HCT116 (cell line): ENCODE results near the gene PCDH9. TPM values are rescaled to one million over a fixed set of nuclear protein-coding genes. Genes with fewer than 3 reads are reported as not detected.

Experiments
- ATAC-seq: fragments of 200-7000 bp; cut with Tn5 transposase; 2 replicates; pipeline ENCODE4 v1.9.1; 2020; ENCODE audit warnings: mild to moderate bottlenecking, moderate library complexity
- BruUV-seq: library from RNA; stranded (reverse); fragments of 400-500 nt; replicated peaks from 2 replicates; lab custom pipeline; 2021; lab: Mats Ljungman, UMichigan
- CTCF ChIA-PET: fragments of 300-600 bp; sonication (Branson Sonifier 250); formaldehyde crosslinking; loops from one replicate; lab custom pipeline; 2021; ENCODE audit warnings: antibody characterized with exemption; lab: Charles Lee
- POLR2A ChIA-PET: fragments of 300-600, 350-600 bp; sonication (Branson Sonifier 250); formaldehyde crosslinking; loops from one replicate; lab custom pipeline; 2021; ENCODE audit warnings: antibody characterized with exemption; lab: Charles Lee
- RAD21 ChIA-PET, 2 experiments: fragments of 300-600 bp; sonication (Branson Sonifier 250); formaldehyde crosslinking; loops; one replicate each; lab custom pipeline; 2023; ENCODE audit warnings: low total read pairs in 2 of 2; ENCODE audit not compliant: uncharacterized antibody in 2 of 2, unreplicated experiment in 2 of 2, low non-redundant PET in 1 of 2; lab: Charles Lee
- DNase-seq: peaks from one replicate; pipeline ENCODE4 v3.0.0-alpha.2; 2010; ENCODE audit warnings: low read depth, low spot score
- H2AFZ ChIP-seq: fragments of 200-600 bp; shearing (Covaris generic), sonication (generic); 2 replicates; pipeline ENCODE4 v1.6.1; 2017; ENCODE audit warnings: low read depth, mixed run types, mixed read lengths, antibody characterized with exemption, low read length; ENCODE audit not compliant: poor library complexity, severe bottlenecking
- H3K27ac ChIP-seq: 2 replicates; pipeline ENCODE4 v1.5.1; 2012; ENCODE audit warnings: low read depth, low read length
- H3K27me3 ChIP-seq: fragments of 200-600 bp; sonication (generic); 2 replicates; pipeline ENCODE4 v1.6.1; 2016; ENCODE audit warnings: mixed run types, low read length, mixed read lengths; ENCODE audit not compliant: insufficient read depth
- H3K36me3 ChIP-seq, 2 experiments: fragments of 200-500 bp in 1 of 2; fragments of 200-600 bp in 1 of 2; sonication (Bioruptor generic) in 1 of 2; sonication (generic) in 1 of 2; 2 replicates each; pipeline versions ENCODE4 v1.5.1 to v1.6.1; 2014 to 2016; ENCODE audit warnings: low read length in 2 of 2, inconsistent platforms in 1 of 2, mixed read lengths in 1 of 2, mixed run types in 1 of 2; ENCODE audit not compliant: insufficient read depth in 2 of 2, control insufficient read depth in 1 of 2
- H3K4me1 ChIP-seq, 2 experiments: fragments of 200-600 bp in 1 of 2; sonication (generic) in 1 of 2; 2 replicates each; pipeline versions ENCODE4 v1.5.1 to v1.6.1; 2012 to 2017; ENCODE audit warnings: low read length in 2 of 2, inconsistent platforms in 1 of 2, mild to moderate bottlenecking in 1 of 2, mixed read lengths in 1 of 2, mixed run types in 1 of 2, moderate library complexity in 1 of 2; ENCODE audit not compliant: insufficient read depth in 2 of 2, control insufficient read depth in 1 of 2
- H3K4me2 ChIP-seq: fragments of 200-600 bp; sonication (generic); 2 replicates; pipeline ENCODE4 v1.6.1; 2017; ENCODE audit warnings: mixed run types, low read length, mixed read lengths
- H3K4me3 ChIP-seq, 2 experiments: fragments of 200-600 bp in 1 of 2; sonication (generic) in 1 of 2; replicated peaks in 1 of 2; 2 replicates each; pipeline ENCODE4 v1.5.1; 2011 to 2016; ENCODE audit warnings: low read length in 2 of 2, control low read depth in 1 of 2, low read depth in 1 of 2, mild to moderate bottlenecking in 1 of 2, mixed read lengths in 1 of 2, mixed run types in 1 of 2
- H3K79me2 ChIP-seq: fragments of 200-600 bp; sonication (generic); 2 replicates; pipeline ENCODE4 v1.6.1; 2017; ENCODE audit warnings: mild to moderate bottlenecking, mixed run types, low read length, moderate library complexity, mixed read lengths; ENCODE audit not compliant: insufficient read depth
- H3K9ac ChIP-seq: fragments of 200-600 bp; sonication (generic); 2 replicates; pipeline ENCODE4 v1.6.1; 2016; ENCODE audit warnings: low read length, mixed read lengths
- H3K9me2 ChIP-seq: fragments of 200-600 bp; sonication (generic), shearing (Covaris generic); 2 replicates; pipeline ENCODE4 v1.6.1; 2017; ENCODE audit warnings: mixed run types, mild to moderate bottlenecking, moderate library complexity; ENCODE audit not compliant: insufficient read depth
- H3K9me3 ChIP-seq, 2 experiments: fragments of 200-500 bp in 1 of 2; fragments of 200-600 bp in 1 of 2; sonication (Bioruptor generic) in 1 of 2; sonication (generic) in 1 of 2; 2 replicates each; pipeline ENCODE4 v1.6.1; 2014 to 2017; ENCODE audit warnings: low read length in 2 of 2, mixed read lengths in 2 of 2, inconsistent platforms in 1 of 2, low read depth in 1 of 2, mild to moderate bottlenecking in 1 of 2, mixed run types in 1 of 2, moderate library complexity in 1 of 2; ENCODE audit not compliant: control insufficient read depth in 1 of 2, insufficient read depth in 1 of 2
- H4K20me1 ChIP-seq: fragments of 200-600 bp; sonication (generic), shearing (Covaris generic); 2 replicates; pipeline ENCODE4 v1.6.1; 2017; ENCODE audit warnings: mixed run types, mild to moderate bottlenecking, moderate library complexity; ENCODE audit not compliant: insufficient read depth
- CBX3 ChIP-seq: IDR thresholded peaks from 2 replicates; pipeline ENCODE4 v1.6.1; 2012; ENCODE audit warnings: low read depth
- EGR1 ChIP-seq: IDR thresholded peaks from 2 replicates; pipeline ENCODE4 v1.6.1; 2012; ENCODE audit warnings: low read depth
- ELF1 ChIP-seq: IDR thresholded peaks from 2 replicates; pipeline ENCODE4 v1.6.1; 2012; ENCODE audit warnings: low read depth, borderline replicate concordance
- EZH2phosphoT487 ChIP-seq: fragments of 200-600 bp; IDR thresholded peaks from 2 replicates; pipeline ENCODE4 v1.6.1; 2018; ENCODE audit warnings: antibody characterized with exemption, borderline replicate concordance
- FOSL1 ChIP-seq: IDR thresholded peaks from 2 replicates; pipeline ENCODE4 v1.6.1; 2012; ENCODE audit warnings: low read depth
- JUND ChIP-seq: IDR thresholded peaks from 2 replicates; pipeline ENCODE4 v1.6.1; 2012
- SIN3A ChIP-seq: IDR thresholded peaks from 2 replicates; pipeline ENCODE4 v1.6.1; 2012; ENCODE audit warnings: low read depth
- TCF7L2 ChIP-seq: IDR thresholded peaks from 2 replicates; pipeline ENCODE4 v1.7.0; 2011; ENCODE audit warnings: borderline replicate concordance, inconsistent platforms; ENCODE audit not compliant: insufficient read depth, insufficient read length; ENCODE audit errors: extremely low read depth
- ZFX ChIP-seq: fragments of 450-650 bp; IDR thresholded peaks from 2 replicates; pipeline ENCODE4 v1.6.1; 2017
- ZNF274 ChIP-seq: fragments of 200-500 bp; sonication (Bioruptor generic); IDR thresholded peaks from 2 replicates; pipeline ENCODE4 v1.6.1; 2014; ENCODE audit warnings: mild to moderate bottlenecking, low read depth, low read length, inconsistent platforms
- intact Hi-C: fragments of 100-400 bp; cut with micrococcal nuclease; formaldehyde crosslinking; loops from 2 replicates; pipeline ENCODE4 v1.10.0; 2022
- total RNA-seq: library from RNA; stranded (reverse); gene quantifications from one replicate; pipeline ENCODE4 v1.2.1, GENCODE V29; 2021; ENCODE audit not compliant: unreplicated experiment
- TF ChIP-seq, protein P1 (sequence below): IDR thresholded peaks from 2 replicates; pipeline ENCODE4 v1.6.1; 2012
- TF ChIP-seq, protein P2 (sequence below), 3 experiments: fragments of 200-600 bp in 1 of 3; sonication (generic) in 1 of 3; IDR thresholded peaks in 2 of 3; conservative IDR thresholded peaks in 1 of 3; 2 replicates each; pipeline ENCODE4 v1.5.1; 2012 to 2017; ENCODE audit warnings: low read depth in 2 of 3, low read length in 2 of 3, antibody characterized with exemption in 1 of 3, borderline replicate concordance in 1 of 3, control low read depth in 1 of 3, mild to moderate bottlenecking in 1 of 3, mixed read lengths in 1 of 3, mixed run types in 1 of 3, moderate library complexity in 1 of 3; ENCODE audit not compliant: insufficient read depth in 1 of 3
- TF ChIP-seq, protein P3 (sequence below): IDR thresholded peaks from 2 replicates; pipeline ENCODE4 v1.6.1; 2011; ENCODE audit warnings: mild to moderate bottlenecking, low read length, moderate library complexity; ENCODE audit not compliant: insufficient replicate concordance; ENCODE audit errors: extremely low read depth

PCDH9 gene
- total RNA-seq, 1 experiment from 2014 or later: 0.02 TPM

DNA sequence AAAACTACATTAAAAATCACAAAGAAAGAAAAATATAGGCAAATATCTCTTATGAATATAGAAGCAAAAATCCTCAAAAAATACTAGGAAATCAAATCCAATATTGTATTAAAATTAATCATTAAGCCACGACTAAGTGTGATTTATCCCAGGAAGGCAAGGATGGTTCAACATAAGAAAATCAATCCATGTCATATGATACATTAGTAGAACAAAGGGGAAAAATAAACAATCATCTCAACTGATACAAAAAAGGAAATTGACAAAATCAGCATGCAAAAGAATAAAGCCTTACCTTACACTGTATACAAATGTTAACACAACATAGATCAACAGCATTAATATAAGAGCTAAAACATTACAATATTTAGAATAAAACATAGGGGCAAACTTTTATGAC is 933.3 kb downstream of the PCDH9 start:
- DNase-seq: no peak
- no peaks in the 10 kb centered on the region for H3K27me3 ChIP-seq
- H3K9me2 ChIP-seq: no peaks in the 10 kb centered on the region
- CTCF ChIA-PET: no interaction called here
- H4K20me1 ChIP-seq: no peaks in the 10 kb centered on the region
- H3K4me1 ChIP-seq: no peaks in the 10 kb centered on the region
- no peaks in the 10 kb centered on the region for H3K79me2 ChIP-seq
- BruUV-seq: no TSS peak
- H3K27ac ChIP-seq: no peak overlapping the region
- RAD21 ChIA-PET: no interaction called here
- peaks cover 0 to 6% of the 10 kb centered on the region in 2 experiments; a peak in 3 of 4 replicates for H3K9me3 ChIP-seq
- no peak overlapping the region for H3K9ac ChIP-seq
- intact Hi-C loops: no loop called here
- no peak overlapping the region for H2AFZ ChIP-seq
- TF ChIP-seq, protein P1, sequence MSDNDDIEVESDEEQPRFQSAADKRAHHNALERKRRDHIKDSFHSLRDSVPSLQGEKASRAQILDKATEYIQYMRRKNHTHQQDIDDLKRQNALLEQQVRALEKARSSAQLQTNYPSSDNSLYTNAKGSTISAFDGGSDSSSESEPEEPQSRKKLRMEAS: no peak
- TF ChIP-seq ZNF274 (no peak), EGR1 (no peak), SIN3A (no peak), CBX3 (no peak), ZFX (no peak)
- TF ChIP-seq, all 23 proteins: peak for 0
- no peaks in the 10 kb centered on the region for H3K36me3 ChIP-seq
- no peak overlapping the region for H3K4me2 ChIP-seq
- POLR2A ChIA-PET: no interaction called here
- H3K4me3 ChIP-seq: no peak overlapping the region
- ATAC-seq: no peak

DNA sequence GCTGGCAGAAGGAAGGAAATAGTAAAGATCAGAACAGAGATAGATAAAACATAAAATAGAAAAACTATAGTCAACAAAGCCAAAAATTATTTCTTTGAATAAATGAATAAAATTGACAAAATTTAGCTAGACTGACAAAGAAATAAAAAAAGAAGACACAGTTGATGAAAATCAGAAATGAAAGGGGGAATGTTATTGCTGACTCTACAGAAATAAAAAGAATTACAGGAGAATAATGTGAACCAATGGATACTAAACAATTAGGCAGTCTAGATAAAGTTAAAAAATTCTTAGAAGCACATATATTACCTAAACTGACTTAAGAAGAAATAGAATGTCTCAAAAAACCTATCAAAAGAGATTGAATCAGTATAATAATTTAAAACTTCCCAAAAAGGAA is 933.8 kb downstream of the PCDH9 start:
- no peak overlapping the region for H3K9ac ChIP-seq
- no peaks in the 10 kb centered on the region for H3K36me3 ChIP-seq
- intact Hi-C loops: no loop called here
- DNase-seq (no peak), ATAC-seq (no peak)
- H4K20me1 ChIP-seq: no peaks in the 10 kb centered on the region
- H3K4me1 ChIP-seq: no peaks in the 10 kb centered on the region
- CTCF ChIA-PET: no interaction called here
- H3K4me3 ChIP-seq: no peak overlapping the region
- H3K27ac ChIP-seq: no peak overlapping the region
- RAD21 ChIA-PET: no interaction called here
- H3K79me2 ChIP-seq: no peaks in the 10 kb centered on the region
- TF ChIP-seq EZH2phosphoT487 (no peak), ZFX (no peak), FOSL1 (no peak), TCF7L2 (no peak), JUND (no peak), ELF1 (no peak)
- TF ChIP-seq, protein P2, sequence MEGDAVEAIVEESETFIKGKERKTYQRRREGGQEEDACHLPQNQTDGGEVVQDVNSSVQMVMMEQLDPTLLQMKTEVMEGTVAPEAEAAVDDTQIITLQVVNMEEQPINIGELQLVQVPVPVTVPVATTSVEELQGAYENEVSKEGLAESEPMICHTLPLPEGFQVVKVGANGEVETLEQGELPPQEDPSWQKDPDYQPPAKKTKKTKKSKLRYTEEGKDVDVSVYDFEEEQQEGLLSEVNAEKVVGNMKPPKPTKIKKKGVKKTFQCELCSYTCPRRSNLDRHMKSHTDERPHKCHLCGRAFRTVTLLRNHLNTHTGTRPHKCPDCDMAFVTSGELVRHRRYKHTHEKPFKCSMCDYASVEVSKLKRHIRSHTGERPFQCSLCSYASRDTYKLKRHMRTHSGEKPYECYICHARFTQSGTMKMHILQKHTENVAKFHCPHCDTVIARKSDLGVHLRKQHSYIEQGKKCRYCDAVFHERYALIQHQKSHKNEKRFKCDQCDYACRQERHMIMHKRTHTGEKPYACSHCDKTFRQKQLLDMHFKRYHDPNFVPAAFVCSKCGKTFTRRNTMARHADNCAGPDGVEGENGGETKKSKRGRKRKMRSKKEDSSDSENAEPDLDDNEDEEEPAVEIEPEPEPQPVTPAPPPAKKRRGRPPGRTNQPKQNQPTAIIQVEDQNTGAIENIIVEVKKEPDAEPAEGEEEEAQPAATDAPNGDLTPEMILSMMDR (IDR thresholded peaks at IDR 0.05 in 2 of 3, conservative IDR thresholded peaks at IDR 0.05 in 1 of 3; ENCODE audit: borderline replicate concordance in 1 of 3, insufficient read depth in 1 of 3, low read depth in 2 of 3, low read length in 2 of 3): no peak
- TF ChIP-seq, protein P3, sequence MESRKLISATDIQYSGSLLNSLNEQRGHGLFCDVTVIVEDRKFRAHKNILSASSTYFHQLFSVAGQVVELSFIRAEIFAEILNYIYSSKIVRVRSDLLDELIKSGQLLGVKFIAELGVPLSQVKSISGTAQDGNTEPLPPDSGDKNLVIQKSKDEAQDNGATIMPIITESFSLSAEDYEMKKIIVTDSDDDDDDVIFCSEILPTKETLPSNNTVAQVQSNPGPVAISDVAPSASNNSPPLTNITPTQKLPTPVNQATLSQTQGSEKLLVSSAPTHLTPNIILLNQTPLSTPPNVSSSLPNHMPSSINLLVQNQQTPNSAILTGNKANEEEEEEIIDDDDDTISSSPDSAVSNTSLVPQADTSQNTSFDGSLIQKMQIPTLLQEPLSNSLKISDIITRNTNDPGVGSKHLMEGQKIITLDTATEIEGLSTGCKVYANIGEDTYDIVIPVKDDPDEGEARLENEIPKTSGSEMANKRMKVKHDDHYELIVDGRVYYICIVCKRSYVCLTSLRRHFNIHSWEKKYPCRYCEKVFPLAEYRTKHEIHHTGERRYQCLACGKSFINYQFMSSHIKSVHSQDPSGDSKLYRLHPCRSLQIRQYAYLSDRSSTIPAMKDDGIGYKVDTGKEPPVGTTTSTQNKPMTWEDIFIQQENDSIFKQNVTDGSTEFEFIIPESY: no peak
- no TSS peak for BruUV-seq
- no peak overlapping the region for H3K4me2 ChIP-seq
- H3K27me3 ChIP-seq: no peaks in the 10 kb centered on the region
- no peak overlapping the region for H2AFZ ChIP-seq
- POLR2A ChIA-PET: no interaction called here
- H3K9me3 ChIP-seq: peaks cover 0 to 6% of the 10 kb centered on the region in 2 experiments; a peak in 3 of 4 replicates
- H3K9me2 ChIP-seq: no peaks in the 10 kb centered on the region
